ENCODE results near the gene RNF39. TPM values are rescaled to one million over a fixed set of nuclear protein-coding genes. Genes with fewer than 3 reads are reported as not detected.
"Not testable (repeated sequence)": the region's sequence is repeated elsewhere in the genome, so short reads cannot be mapped to it uniquely, and the experiment has no call there.

The RNF39 gene
- total RNA-seq, 1 experiment from 2014 or later, result 0.14 TPM

- no peak for DNase-seq
- no peaks in the 10 kb centered on the region for H3K27me3 ChIP-seq (ENCODE audit: control insufficient read depth, insufficient read depth, low read length)
- no peaks in the 10 kb centered on the region for H3K36me3 ChIP-seq (replicated peaks; ENCODE audit: control insufficient read depth, insufficient read depth, low read length)
- no peak overlapping the region for H3K4me3 ChIP-seq (ENCODE audit: insufficient read depth, low read depth, low read length)
Measured at GRCh38 chr6:30029588-30029987, 46.0 kb downstream of the RNF39 start.

- no peaks in the 10 kb centered on the region for H3K36me3 ChIP-seq (replicated peaks; ENCODE audit: control insufficient read depth, insufficient read depth, low read length)
- H3K27me3 ChIP-seq (ENCODE audit: control insufficient read depth, insufficient read depth, low read length), result no peaks in the 10 kb centered on the region
- DNase-seq, result no peak
- H3K4me3 ChIP-seq (ENCODE audit: insufficient read depth, low read depth, low read length), result no peak overlapping the region
Measured at GRCh38 chr6:30025186-30025585, 50.4 kb downstream of the RNF39 start.

- H3K27me3 ChIP-seq (ENCODE audit: control insufficient read depth, insufficient read depth, low read length); H3K4me3 ChIP-seq (ENCODE audit: insufficient read depth, low read depth, low read length); DNase-seq; H3K36me3 ChIP-seq (replicated peaks; ENCODE audit: control insufficient read depth, insufficient read depth, low read length): not testable (repeated sequence)
Measured at GRCh38 chr6:30022712-30023111, 52.9 kb downstream of the RNF39 start.

DNA sequence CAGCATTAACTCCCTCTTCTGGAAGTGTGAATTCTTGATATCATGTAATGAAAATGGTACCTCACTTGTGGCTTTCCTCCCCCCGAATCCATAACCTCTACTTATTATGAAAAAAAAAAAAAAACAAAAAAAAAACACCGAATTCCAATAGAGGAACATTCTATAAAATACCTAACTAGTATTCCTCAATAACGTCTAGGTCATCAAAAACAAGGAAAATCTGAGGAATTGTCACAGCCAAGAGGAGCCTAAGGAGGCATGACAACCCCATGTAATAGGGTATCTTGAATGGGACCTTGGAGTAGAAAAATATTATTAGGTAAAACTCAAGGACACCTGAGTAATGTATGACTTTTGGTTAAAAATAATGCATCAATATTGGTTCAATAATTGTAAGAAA, 53.4 kb downstream of the RNF39 start:
- Histone ChIP-seq H3K27me3 (ENCODE audit: control insufficient read depth, insufficient read depth, low read length) (no peaks in the 10 kb centered on the region), H3K4me3 (ENCODE audit: insufficient read depth, low read depth, low read length) (no peak overlapping the region), H3K36me3 (replicated peaks; ENCODE audit: control insufficient read depth, insufficient read depth, low read length) (no peaks in the 10 kb centered on the region)
- no peak for DNase-seq

GRCh38 chr6:30020626-30021025, 54.9 kb downstream of the RNF39 start:
- no peaks in the 10 kb centered on the region for H3K27me3 ChIP-seq (ENCODE audit: control insufficient read depth, insufficient read depth, low read length)
- no peak for DNase-seq
- no peaks in the 10 kb centered on the region for H3K36me3 ChIP-seq (replicated peaks; ENCODE audit: control insufficient read depth, insufficient read depth, low read length)
- H3K4me3 ChIP-seq (ENCODE audit: insufficient read depth, low read depth, low read length), result no peak overlapping the region

Other genes with a start within 250 kb of the RNF39 start
- 0.41 and 0.48 TPM in 2 replicates for gene HLA-G, start 247.9 kb downstream of the RNF39 start, total RNA-seq (2014; rRNA removed; shearing (Covaris generic))
- 55.5 and 73.8 TPM in 2 replicates for gene HLA-A, start 133.2 kb downstream of the RNF39 start, total RNA-seq (2014; rRNA removed; shearing (Covaris generic))
- gene POLR1H, start 14.5 kb downstream of the RNF39 start, total RNA-seq (2014; rRNA removed; shearing (Covaris generic)), result 42.6 and 43.5 TPM in 2 replicates
- gene PPP1R11, start 8.6 kb downstream of the RNF39 start, total RNA-seq (2014; rRNA removed; shearing (Covaris generic)), result 26.1 and 27.2 TPM in 2 replicates
- gene TRIM31, start 37.3 kb upstream of the RNF39 start, total RNA-seq (2014; rRNA removed; shearing (Covaris generic)), result not detected in 2 replicates
- not detected in 2 replicates for gene TRIM40, start 60.4 kb upstream of the RNF39 start, total RNA-seq (2014; rRNA removed; shearing (Covaris generic))
- not detected in 2 replicates for gene TRIM10, start 85.4 kb upstream of the RNF39 start, total RNA-seq (2014; rRNA removed; shearing (Covaris generic))
- gene TRIM15, start 87.8 kb upstream of the RNF39 start, total RNA-seq (2014; rRNA removed; shearing (Covaris generic)), result 0.55 TPM in 1 of 2 replicates, not detected in the other
- gene TRIM26, start 137.6 kb upstream of the RNF39 start, total RNA-seq (2014; rRNA removed; shearing (Covaris generic)), result 22.8 and 28.3 TPM in 2 replicates

Measured in H7 (cell line).